HG03139 (cell line): ENCODE data around the gene TRPM2.

Source experiments
- ATAC-seq: cut with Tn5 transposase; IDR thresholded peaks from one replicate; pipeline ENCODE4 v1.9.1; 2021; ENCODE audit not compliant: unreplicated experiment

TRPM2 gene

DNA sequence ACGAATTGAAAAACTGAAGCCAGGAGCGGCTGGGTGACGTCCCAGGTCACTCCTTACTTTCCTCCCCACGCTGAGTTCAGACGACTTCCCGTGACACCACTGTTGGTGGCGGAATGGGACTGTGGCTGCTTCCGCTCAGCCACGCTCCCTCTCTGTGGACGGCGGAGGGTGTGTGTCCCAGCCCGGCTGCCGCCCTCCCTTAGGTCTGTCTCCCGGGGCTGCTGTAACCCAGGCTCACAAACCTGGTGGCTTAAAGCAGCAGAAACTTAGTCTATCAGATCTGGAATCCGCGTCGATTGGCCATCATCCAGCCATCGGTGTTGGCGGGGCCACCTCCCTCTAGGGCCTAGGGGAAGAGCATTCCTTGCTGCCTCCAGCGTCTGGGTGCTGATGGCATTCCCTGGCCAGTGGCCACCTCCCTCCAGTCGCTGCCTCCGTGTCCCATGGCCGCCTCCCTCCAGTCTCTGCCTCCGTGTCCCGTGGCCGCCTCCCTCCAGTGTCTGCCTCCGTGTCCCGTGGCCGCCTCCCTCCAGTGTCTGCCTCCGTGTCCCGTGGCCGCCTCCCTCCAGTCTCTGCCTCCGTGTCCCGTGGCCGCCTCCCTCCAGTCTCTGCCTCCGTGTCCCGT, 17.5 kb downstream of the TRPM2 start:
- ATAC-seq: no peak

DNA sequence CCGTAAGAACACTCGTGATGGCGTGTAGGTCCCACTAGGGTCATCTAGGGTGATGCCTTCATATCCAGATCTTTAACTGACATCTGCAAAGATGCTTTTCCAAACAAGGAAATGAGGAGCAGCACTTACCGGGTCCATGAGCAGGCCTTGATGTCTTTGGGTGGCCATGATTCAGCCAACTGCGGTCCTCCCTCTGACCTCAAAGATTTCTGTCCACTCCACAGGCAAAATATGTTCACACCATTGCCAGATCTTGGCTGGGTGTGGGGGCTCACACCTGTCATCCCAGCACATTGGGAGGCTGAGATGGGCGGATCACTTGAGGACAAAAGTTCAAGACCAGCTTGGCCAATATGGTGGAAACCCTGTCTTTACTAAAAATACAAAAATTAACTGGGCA, 18.2 kb downstream of the TRPM2 start:
- ATAC-seq: no peak

DNA sequence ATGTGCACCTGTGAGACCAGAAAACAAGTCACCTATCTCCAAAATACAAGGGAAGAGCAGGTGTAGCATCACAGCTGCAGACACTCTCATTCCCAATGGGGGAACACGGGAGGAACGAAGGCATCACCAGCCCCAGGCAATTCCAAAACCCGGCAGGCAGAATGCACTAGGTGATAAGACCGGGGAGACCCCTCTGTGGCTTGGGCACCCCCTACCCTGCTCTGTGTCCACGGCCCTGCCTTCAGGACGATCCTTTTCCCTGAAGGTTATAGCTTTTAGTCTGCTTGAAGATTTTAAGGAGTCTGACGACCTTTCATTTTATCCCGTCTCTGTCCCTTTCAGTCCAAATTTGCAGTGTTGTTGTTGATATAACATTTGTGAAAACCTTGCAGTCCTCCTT, 19.2 kb downstream of the TRPM2 start:
- no peak for ATAC-seq

DNA sequence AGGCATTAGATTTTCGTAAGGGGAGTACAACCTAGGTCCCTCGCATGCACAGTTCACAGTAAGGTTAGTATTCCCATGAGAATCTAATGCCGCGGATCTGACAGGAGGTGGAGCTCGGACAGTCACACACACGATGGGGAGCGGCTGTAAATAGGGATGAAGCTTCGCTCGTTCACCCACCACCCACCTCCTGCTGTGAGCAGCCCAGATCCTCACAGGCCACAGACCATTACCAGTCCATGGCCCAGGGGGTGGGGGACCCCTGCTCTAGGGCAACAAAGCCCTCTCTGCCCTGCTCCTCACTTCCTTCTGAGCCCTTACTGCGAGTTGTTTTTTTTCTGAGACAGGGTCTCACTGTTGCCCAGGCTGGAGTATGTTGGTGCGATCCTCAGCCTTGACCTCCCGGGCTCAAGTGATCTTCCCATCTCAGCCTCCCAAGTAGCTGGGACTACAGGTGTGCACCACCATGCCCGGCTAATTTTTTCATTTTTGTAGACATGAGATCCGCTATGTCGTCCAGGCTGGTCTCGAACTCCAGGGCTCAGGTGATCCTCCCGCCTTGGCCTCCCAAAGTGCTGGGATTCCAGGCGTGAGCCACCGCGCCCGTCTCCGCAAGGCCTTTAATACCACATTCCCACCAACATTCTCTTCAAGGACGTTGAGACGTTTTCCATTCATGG, 21.3 kb downstream of the TRPM2 start:
- no peak for ATAC-seq

DNA sequence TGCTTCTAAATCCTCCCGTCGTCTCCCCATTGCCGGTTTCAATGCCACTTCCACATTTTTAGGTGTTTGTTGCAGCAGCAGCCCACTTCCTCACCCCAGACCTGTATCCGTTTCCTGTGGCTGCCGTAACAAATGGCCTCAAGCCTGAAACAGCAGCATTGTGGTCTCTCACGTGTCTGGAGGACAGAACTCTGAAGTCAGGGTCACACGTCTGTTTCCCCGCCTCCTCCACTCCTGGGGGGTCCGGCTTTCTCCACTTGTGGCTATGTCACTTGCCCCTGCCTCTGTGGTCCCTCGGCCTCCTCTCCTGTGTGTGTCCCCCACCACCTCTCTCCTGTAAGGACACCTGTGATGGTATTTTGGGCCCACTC, 21.8 kb downstream of the TRPM2 start:
- ATAC-seq: no peak

DNA sequence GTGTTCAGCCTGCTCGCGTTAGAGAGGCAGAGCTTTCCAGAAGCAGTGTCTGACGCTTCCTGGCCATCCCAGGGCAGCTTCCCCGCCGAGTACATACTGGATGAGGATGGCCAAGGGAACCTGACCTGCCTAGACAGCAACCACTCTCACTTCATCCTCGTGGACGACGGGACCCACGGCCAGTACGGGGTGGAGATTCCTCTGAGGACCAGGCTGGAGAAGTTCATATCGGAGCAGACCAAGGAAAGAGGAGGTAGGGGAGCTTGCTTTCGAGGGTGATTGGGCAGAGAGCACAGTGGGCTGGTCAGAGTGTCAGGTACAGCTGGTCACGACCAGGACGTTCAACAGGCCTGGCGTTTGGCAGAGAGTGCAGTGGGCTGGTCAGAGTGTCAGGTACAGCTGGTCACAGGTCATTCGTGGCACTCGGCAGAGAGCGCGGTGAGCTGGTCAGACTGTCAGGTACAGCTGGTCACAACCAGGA, 22.4 kb downstream of the TRPM2 start:
- no peak for ATAC-seq

DNA sequence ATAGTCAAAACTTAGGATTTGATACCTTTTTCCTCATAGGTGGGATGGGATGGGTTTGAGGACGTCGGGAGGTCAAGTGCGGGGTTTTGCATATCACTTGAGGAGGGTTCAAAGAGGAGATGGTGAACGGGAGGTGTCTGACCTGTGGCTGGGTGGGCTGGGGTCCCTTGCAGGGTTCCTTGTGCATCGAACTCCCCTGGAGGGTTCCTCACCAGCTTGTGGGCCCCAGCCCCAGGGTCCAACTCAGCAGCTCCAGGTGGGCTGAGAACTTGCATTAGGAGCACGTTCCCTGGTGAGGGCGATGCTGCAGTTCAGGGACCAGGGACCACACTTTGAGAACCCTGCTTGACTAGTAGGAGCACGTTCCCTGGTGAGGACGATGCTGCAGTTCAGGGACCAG, 23.2 kb downstream of the TRPM2 start:
- ATAC-seq: no peak

DNA sequence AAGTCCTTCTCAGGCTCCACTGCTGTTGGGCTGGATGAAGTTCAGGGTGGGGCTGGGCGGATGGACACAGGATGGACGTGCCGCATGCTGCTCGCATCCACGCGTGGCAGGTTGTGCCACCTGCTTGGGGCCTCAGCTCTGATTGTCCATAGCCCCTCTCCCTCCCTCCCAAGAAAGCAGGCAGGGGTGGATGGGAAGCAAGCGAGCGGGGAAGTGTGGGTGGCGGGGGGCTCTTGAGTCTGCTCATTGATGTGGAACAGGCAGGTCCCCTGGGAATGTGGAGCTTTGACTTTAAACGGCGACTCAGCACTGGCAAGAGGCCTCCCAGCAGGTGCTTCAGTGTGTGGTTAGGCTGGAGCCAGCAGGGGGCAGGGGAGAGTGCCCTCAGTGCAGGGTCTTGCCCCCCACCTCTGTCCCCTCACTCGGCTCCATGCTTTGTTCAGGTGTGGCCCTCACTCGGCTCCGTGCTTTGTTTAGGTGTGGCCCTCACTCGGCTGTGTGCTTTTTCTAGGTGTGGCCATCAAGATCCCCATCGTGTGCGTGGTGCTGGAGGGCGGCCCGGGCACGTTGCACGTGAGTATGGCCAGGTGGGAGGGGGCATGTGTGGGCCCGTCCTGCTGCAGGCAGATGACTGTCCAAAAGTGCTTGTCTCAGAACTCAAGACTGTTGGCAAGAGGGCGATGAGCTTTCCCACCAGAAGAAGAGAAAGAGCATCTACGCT, 23.9 kb downstream of the TRPM2 start:
- ATAC-seq: no peak

DNA sequence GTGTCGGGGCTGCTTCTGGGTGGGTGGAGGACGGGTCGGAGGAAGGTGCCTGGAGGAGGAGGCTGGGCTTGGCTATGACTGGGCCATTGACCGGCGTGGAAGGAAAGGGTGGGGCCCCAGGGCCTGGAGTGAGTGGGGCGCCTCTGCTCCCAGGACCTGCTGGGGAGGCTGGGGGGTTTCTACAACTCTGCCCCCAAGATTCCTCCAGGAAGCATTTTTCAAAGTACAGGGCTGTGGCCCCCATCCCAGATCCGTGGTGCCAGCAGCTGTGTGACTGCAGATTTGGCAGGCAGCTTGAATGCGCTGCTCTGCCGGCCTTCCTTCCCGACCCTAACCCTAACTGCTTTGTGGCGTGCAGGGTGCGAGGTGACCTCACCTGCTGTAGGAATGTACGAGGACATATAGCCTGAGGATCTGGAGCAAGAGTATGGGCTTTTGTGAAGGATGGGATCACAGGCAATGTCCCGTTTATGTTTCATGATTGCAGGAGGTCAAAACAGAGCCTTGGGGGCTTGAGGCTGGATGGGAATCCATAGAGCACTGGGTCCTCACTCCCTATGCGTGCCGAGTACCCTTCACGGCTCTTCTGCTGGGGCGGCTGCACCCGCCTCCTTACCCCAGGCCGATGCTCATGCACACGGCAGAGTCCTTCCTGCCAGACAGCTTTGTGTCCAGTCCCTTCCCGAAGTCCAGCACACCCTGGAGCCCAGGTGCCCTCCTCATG, 24.7 kb downstream of the TRPM2 start:
- no peak for ATAC-seq

DNA sequence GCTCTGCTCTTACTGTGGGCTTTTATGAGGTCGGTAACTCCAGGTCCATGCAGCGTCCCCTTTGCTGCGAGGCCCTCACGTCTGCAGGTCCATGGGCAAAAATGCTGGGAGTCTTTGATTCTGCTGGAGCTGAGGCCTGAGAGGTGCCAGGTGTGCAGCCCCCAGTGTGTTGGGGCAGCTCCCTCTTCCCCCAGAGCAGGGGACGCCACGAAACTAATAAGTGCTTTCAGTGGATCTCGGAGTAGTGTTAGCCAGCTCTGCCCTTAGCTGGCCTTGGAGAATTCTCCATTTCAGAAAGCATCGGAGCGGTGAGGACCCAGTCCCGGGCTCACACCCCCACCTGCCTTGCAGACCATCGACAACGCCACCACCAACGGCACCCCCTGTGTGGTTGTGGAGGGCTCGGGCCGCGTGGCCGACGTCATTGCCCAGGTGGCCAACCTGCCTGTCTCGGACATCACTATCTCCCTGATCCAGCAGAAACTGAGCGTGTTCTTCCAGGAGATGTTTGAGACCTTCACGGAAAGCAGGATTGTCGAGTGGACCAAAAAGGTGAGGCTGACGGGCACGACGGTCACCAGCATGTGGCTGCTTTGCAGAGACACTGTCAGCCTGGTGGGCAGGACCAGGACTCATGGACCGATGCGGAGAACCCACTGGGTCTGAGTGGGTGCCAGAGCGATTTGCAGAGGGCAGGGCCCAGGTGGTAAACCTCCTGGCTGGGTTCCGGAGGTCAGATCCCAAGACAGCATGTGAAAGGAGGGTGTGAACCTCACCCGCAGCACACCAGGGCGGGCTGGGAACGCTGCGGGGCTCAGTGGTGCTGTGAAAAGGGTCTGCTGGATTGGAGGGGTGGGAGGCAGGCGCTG, 25.5 kb downstream of the TRPM2 start:
- ATAC-seq: no peak

DNA sequence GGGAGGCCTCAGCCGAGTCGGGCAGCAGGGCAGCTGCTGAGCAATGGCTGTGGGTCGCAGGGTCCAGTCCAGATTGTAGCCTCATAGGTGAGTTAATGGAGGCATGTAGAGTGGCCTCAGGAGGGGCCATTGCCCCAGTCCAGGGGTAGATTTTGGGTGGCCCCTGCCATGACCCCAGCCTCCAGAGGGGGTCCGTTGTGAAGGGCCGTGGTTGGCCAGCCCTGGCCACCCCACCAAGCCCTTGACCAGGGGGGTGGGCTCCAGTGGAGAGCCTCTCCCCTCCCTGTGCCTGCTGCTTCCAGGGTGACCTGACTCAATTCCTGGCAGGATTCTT, 26.1 kb downstream of the TRPM2 start:
- no peak for ATAC-seq

DNA sequence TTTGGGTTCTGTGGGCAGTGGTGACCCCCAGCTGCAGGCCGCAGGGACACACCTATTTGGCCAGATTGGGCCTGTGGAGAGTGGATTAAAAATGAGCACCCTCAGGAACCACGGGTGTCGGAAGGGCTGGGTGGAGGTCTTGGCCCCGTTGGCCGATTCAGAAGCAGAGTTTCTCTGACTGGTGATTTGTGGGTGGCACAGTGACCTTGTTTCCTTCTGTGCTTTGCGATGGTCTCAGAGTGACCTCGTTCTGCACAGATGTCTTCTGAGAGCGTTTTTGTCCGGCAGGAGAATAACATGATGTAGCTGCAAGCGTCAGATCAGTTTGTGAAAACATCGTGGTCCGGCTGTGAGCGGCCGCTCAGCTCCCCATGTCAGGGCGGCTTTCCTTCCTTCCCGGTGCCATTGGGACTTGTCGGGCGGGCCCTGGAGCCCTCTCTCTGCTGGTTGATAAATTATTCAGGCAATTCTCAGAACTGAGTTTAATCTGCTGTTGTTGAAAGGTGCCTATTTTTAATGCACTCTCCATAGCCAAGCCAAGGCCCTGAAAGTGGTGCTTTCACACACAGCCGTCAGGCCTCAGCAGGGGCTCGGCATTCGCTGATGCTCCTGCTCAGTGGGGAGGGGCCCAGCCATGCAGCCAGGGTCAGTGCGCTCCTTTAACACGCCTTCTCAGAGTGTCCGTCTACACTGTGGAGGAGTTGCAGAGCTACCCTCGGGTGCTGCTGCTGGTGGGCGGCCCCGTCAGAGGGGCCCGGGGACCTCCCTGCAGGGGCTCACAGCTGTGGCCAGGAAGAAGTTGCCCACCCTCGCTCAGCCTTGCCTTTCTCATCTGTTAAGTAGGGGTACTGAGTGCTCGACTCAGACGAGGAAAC, 26.8 kb downstream of the TRPM2 start:
- no peak for ATAC-seq

DNA sequence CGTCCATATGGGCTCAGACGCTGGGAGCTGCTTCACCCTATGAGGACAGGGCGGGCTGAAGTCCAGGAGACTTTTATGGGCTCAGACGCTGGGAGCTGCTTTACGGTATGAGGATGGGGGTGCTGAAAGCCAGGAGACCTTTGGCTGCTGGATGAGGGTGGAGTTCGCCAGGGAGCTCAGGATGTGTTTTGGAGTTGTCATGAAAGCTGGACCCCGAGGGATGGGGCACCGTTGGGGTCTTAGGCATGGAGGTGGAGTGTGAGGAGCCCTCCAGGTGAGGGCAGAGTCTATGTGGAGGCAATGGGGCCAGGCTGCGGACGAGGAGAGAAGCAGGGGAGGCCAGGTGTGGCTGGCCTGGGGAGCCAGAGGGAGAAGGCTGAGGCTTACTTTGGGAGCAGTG, 27.5 kb downstream of the TRPM2 start:
- ATAC-seq: no peak

DNA sequence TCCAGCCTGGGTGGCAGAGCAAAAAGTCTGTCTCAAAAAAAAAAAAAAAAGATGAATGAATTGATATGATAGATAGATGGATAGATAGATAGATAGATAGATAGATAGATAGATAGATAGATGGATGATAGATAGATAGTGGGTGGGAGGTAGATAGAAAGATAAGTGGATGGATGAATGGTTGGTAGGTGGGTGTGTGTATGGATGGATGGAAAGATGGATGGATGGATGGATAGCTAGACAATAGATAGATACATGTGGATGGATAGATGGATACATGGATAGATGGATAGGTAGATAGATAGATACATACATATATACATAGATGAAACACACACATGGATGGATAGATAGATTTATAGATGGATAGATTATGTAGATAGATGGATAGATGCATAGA, 28.5 kb downstream of the TRPM2 start:
- ATAC-seq: no peak

DNA sequence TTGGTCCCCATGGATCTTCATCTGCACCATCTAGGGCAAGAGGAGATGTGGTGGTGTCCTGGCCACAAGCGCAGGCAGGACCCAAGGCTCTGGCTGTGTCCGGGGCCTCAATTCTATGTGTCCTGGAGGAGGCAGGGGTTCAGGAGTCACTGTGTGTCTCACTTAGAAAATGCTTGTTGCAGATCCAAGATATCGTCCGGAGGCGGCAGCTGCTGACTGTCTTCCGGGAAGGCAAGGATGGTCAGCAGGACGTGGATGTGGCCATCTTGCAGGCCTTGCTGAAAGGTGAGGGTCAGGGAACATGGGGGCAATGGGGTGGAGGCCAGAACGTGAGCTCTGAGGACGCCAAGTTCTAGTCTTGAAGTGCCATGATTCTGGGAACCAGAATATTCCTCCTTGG, 29.1 kb downstream of the TRPM2 start:
- no peak for ATAC-seq

DNA sequence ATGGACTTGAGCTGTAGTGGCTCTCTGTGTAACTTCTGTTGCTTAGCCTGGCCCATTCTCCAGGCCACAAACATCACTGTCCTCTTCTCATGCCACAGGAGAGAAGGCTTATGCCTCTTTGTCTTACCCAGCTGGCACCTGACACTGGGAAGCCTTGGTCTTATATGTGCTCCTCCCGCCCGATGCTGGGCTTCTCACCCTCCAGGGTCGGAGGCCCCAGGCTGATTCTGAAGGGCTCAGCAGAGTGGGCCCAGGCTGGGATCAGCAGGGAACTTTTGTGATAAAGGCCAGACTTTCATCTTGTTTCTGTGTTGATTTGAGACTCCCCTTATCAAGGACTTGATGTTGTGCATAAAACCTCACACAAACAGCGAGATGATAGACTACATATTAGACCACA, 29.8 kb downstream of the TRPM2 start:
- no peak for ATAC-seq

DNA sequence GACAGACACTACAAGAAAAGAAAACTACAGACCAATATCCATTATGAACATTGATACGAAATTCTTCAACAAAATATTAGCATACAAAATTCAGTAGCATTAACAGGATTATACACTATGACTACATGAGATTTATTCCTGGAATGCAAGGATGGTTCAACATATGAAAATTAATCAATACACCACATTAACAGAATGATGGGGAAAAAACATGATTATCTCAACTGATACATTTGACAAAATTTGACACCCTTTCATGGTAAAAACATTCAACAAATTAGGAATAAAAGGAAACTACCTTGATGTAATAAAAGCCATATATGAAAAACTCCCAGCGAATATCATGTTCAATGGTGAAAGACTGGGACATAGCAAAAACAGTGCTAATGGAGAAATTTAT, 31.5 kb downstream of the TRPM2 start:
- ATAC-seq: no peak

DNA sequence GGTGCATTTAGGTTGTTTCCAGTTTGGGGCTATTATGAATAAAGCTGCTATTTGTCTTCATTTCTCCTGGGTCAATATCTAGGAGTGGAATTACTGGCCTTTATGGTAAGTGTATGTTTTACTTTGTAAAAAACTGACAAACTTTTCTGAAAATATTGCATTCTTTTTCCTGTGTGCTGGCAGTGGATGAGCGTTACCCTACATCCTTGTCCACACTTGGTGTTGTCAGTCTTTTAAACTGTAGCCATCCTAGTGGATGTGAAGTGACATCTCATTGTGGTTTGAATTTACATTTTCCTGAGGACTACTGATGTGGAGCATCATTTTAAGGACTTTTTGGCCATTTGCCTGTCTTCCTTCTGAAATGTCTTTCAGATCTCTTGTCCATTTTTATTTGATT, 35.9 kb downstream of the TRPM2 start:
- no peak for ATAC-seq

DNA sequence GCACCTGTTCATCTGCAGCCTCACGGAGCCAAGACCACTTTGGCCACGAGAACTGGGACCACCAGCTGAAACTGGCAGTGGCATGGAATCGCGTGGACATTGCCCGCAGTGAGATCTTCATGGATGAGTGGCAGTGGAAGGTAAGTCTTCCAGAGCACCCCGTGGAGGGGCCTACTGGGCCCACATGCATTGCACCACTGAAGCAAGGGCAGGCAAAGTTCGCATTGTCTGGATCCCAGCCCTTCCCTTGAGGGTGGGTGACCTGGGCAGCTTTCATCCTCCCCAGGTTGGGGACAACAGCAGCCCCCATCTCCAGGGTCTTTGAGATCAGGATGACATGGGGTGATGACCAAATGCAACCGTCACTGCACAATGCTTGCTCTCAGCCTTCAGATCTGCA, 37.5 kb downstream of the TRPM2 start:
- no peak for ATAC-seq
